Measurements from ENCODE around the gene HK1.
"Not testable (repeated sequence)": the region's sequence is repeated elsewhere in the genome, so short reads cannot be mapped to it uniquely, and the experiment has no call there.

The HK1 gene

GRCh38 chr10:69446650-69447151, 168.4 kb downstream of the HK1 start:
- no CpG with 5 or more reads among the region's 3 CpGs for WGBS (ENCODE audit: extremely low coverage, insufficient coverage, insufficient read length)
- no peak overlapping the region for H4K8ac ChIP-seq (ENCODE audit: low read depth, low read length)
- no peaks in the 10 kb centered on the region for H3K79me2 ChIP-seq (ENCODE audit: control insufficient read depth, insufficient read depth, low read length, poor library complexity)

GRCh38 chr10:69449841-69450240, 171.5 kb downstream of the HK1 start:
- H3K4me3 ChIP-seq (ENCODE audit: low read depth, low read length), result no peak overlapping the region
- H3K23ac ChIP-seq (ENCODE audit: low read length), result no peak overlapping the region
- H3K9ac ChIP-seq (ENCODE audit: low read length), result no peak overlapping the region
- peak overlapping the region; percentile 54 for H3K18ac ChIP-seq (ENCODE audit: low read length)
- H3K79me2 ChIP-seq (ENCODE audit: control insufficient read depth, insufficient read depth, low read length, poor library complexity), result no peaks in the 10 kb centered on the region
- H3K9me3 ChIP-seq (ENCODE audit: insufficient read depth, low read depth, low read length), result peaks cover 3% of the 10 kb centered on the region
- H3K27me3 ChIP-seq (ENCODE audit: insufficient read depth, low read length), result no peaks in the 10 kb centered on the region
- peak in 1 of 2 donors; percentile 64 for DNase-seq
- no peak overlapping the region for H3K4ac ChIP-seq (ENCODE audit: low read depth, low read length)
- WGBS (ENCODE audit: extremely low coverage, insufficient coverage, insufficient read length), result no CpG with 5 or more reads among the region's 1 CpG
- H3K4me1 ChIP-seq (ENCODE audit: control insufficient read depth in 1 of 2, insufficient read depth in 2 of 2, low read length in 2 of 2), result peaks cover 29 to 47% of the 10 kb centered on the region in 2 experiments
- H2AK5ac ChIP-seq (ENCODE audit: low read length), result no peak overlapping the region
- H3K14ac ChIP-seq (ENCODE audit: low read length), result peak overlapping the region; percentile 13
- no peak overlapping the region for H3K4me2 ChIP-seq (ENCODE audit: low read length)
- H2BK120ac ChIP-seq (ENCODE audit: insufficient read depth, low read length, poor library complexity), result peak overlapping the region; percentile 25
- H2BK5ac ChIP-seq (ENCODE audit: low read depth, low read length, poor library complexity), result peak overlapping the region; percentile 22
- H2AFZ ChIP-seq (ENCODE audit: insufficient read depth, low read length, poor library complexity), result no peak overlapping the region
- H4K8ac ChIP-seq (ENCODE audit: low read depth, low read length), result peak overlapping the region; percentile 17
- peak overlapping the region; percentile 64 for H4K91ac ChIP-seq (ENCODE audit: low read depth, low read length)
- H2BK12ac ChIP-seq (ENCODE audit: low read length), result peak overlapping the region; percentile 51
- no peak overlapping the region for H4K12ac ChIP-seq (ENCODE audit: low read depth, low read length)
- H3K79me1 ChIP-seq (ENCODE audit: low read length), result peaks cover 19% of the 10 kb centered on the region
- no peak overlapping the region for H3K27ac ChIP-seq (ENCODE audit: low read depth, low read length)
- H3K36me3 ChIP-seq (ENCODE audit: control insufficient read depth in 1 of 2, insufficient read depth in 2 of 2, low read length in 2 of 2), result no peaks in the 10 kb centered on the region

More at GRCh38 chr10:69446650-69447151, 168.4 kb downstream of the HK1 start:
- Histone ChIP-seq H3K9me3 (ENCODE audit: insufficient read depth, low read depth, low read length) (peaks cover 2% of the 10 kb centered on the region), H3K14ac (ENCODE audit: low read length) (no peak overlapping the region), H3K23ac (ENCODE audit: low read length) (no peak overlapping the region), H2BK5ac (ENCODE audit: low read depth, low read length, poor library complexity) (peak overlapping the region; percentile 50), H3K27me3 (ENCODE audit: insufficient read depth, low read length) (no peaks in the 10 kb centered on the region), H3K4me1 (ENCODE audit: control insufficient read depth in 1 of 2, insufficient read depth in 2 of 2, low read length in 2 of 2) (peaks cover 25 to 43% of the 10 kb centered on the region in 2 experiments), H4K12ac (ENCODE audit: low read depth, low read length) (no peak overlapping the region), H3K27ac (ENCODE audit: low read depth, low read length) (peak overlapping the region; percentile 81), H2BK120ac (ENCODE audit: insufficient read depth, low read length, poor library complexity) (peak overlapping the region; percentile 47), H4K91ac (ENCODE audit: low read depth, low read length) (peak overlapping the region; percentile 1), H3K18ac (ENCODE audit: low read length) (no peak overlapping the region), H3K9ac (ENCODE audit: low read length) (no peak overlapping the region), H2AK5ac (ENCODE audit: low read length) (no peak overlapping the region), H2BK12ac (ENCODE audit: low read length) (peak overlapping the region; percentile 56), H3K4ac (ENCODE audit: low read depth, low read length) (no peak overlapping the region), H2AFZ (ENCODE audit: insufficient read depth, low read length, poor library complexity) (no peak overlapping the region), H3K4me2 (ENCODE audit: low read length) (no peak overlapping the region), H3K79me1 (ENCODE audit: low read length) (peaks cover 20% of the 10 kb centered on the region), H3K4me3 (ENCODE audit: low read depth, low read length) (no peak overlapping the region), H3K36me3 (ENCODE audit: control insufficient read depth in 1 of 2, insufficient read depth in 2 of 2, low read length in 2 of 2) (no peaks in the 10 kb centered on the region)
- peak; percentile 35 to 73 for DNase-seq

- not testable (repeated sequence) for H3K36me3 ChIP-seq (ENCODE audit: control insufficient read depth in 1 of 2, insufficient read depth in 2 of 2, low read length in 2 of 2); H2BK5ac ChIP-seq (ENCODE audit: low read depth, low read length, poor library complexity); H3K4ac ChIP-seq (ENCODE audit: low read depth, low read length); H3K4me3 ChIP-seq (ENCODE audit: low read depth, low read length); H3K27me3 ChIP-seq (ENCODE audit: insufficient read depth, low read length); H3K23ac ChIP-seq (ENCODE audit: low read length); H3K27ac ChIP-seq (ENCODE audit: low read depth, low read length); DNase-seq; H4K12ac ChIP-seq (ENCODE audit: low read depth, low read length); H3K18ac ChIP-seq (ENCODE audit: low read length); H3K4me2 ChIP-seq (ENCODE audit: low read length); H2AK5ac ChIP-seq (ENCODE audit: low read length); H3K79me2 ChIP-seq (ENCODE audit: control insufficient read depth, insufficient read depth, low read length, poor library complexity); H3K9ac ChIP-seq (ENCODE audit: low read length); H3K9me3 ChIP-seq (ENCODE audit: insufficient read depth, low read depth, low read length)
- H3K4me1 ChIP-seq (ENCODE audit: control insufficient read depth in 1 of 2, insufficient read depth in 2 of 2, low read length in 2 of 2), result peaks cover 27 to 43% of the 10 kb centered on the region in 2 experiments
- H4K91ac ChIP-seq (ENCODE audit: low read depth, low read length), result peak overlapping the region; percentile 60
- peaks cover 19% of the 10 kb centered on the region for H3K79me1 ChIP-seq (ENCODE audit: low read length)
- peak overlapping the region; percentile 27 for H4K8ac ChIP-seq (ENCODE audit: low read depth, low read length)
- peak overlapping the region; percentile 48 for H2BK12ac ChIP-seq (ENCODE audit: low read length)
- peak overlapping the region; percentile 19 for H2AFZ ChIP-seq (ENCODE audit: insufficient read depth, low read length, poor library complexity)
- no CpG with 5 or more reads among the region's 16 CpGs for WGBS (ENCODE audit: extremely low coverage, insufficient coverage, insufficient read length)
- peak overlapping the region; percentile 25 for H2BK120ac ChIP-seq (ENCODE audit: insufficient read depth, low read length, poor library complexity)
- H3K14ac ChIP-seq (ENCODE audit: low read length), result peak overlapping the region; percentile 60
Observed at GRCh38 chr10:69450395-69450794, 172.1 kb downstream of the HK1 start.

GRCh38 chr10:69451209-69451783, 173.0 kb downstream of the HK1 start, which contains the start of gene TSPAN15:
Gene TSPAN15, plus strand, starts transcription at chr10:69451465. Its CDS starts 130 bp downstream, at chr10:69451595.
- Histone ChIP-seq H3K4me2 (ENCODE audit: low read length) (peak within 1 kb of the TSS; percentile 93), H3K36me3 (ENCODE audit: control insufficient read depth in 1 of 2, insufficient read depth in 2 of 2, low read length in 2 of 2) (no peaks in the 10 kb centered on the region), H3K18ac (ENCODE audit: low read length) (no peak within 1 kb of the TSS), H4K8ac (ENCODE audit: low read depth, low read length) (peak within 1 kb of the TSS; percentile 27), H3K27ac (ENCODE audit: low read depth, low read length) (no peak within 1 kb of the TSS), H4K91ac (ENCODE audit: low read depth, low read length) (peak within 1 kb of the TSS; percentile 60), H3K4me1 (ENCODE audit: control insufficient read depth in 1 of 2, insufficient read depth in 2 of 2, low read length in 2 of 2) (peaks cover 23 to 36% of the 10 kb centered on the region in 2 experiments), H3K9ac (ENCODE audit: low read length) (no peak within 1 kb of the TSS), H2AK5ac (ENCODE audit: low read length) (no peak within 1 kb of the TSS), H3K27me3 (ENCODE audit: insufficient read depth, low read length) (no peaks in the 10 kb centered on the region), H3K4ac (ENCODE audit: low read depth, low read length) (no peak within 1 kb of the TSS), H3K79me2 (ENCODE audit: control insufficient read depth, insufficient read depth, low read length, poor library complexity) (no peaks in the 10 kb centered on the region), H3K23ac (ENCODE audit: low read length) (no peak within 1 kb of the TSS), H4K12ac (ENCODE audit: low read depth, low read length) (no peak within 1 kb of the TSS), H3K4me3 (ENCODE audit: low read depth, low read length) (peak within 1 kb of the TSS; percentile 76), H3K79me1 (ENCODE audit: low read length) (peaks cover 19% of the 10 kb centered on the region), H2BK120ac (ENCODE audit: insufficient read depth, low read length, poor library complexity) (peak within 1 kb of the TSS; percentile 25), H3K9me3 (ENCODE audit: insufficient read depth, low read depth, low read length) (peaks cover 3% of the 10 kb centered on the region), H2BK12ac (ENCODE audit: low read length) (peak within 1 kb of the TSS; percentile 48), H3K14ac (ENCODE audit: low read length) (peak within 1 kb of the TSS; percentile 60), H2AFZ (ENCODE audit: insufficient read depth, low read length, poor library complexity) (peak within 1 kb of the TSS; percentile 41), H2BK5ac (ENCODE audit: low read depth, low read length, poor library complexity) (no peak within 1 kb of the TSS)
- DNase-seq, result peak; percentile 64 to 79
- no CpG with 5 or more reads among the region's 45 CpGs for WGBS (ENCODE audit: extremely low coverage, insufficient coverage, insufficient read length)
